K562 (cell line): ENCODE measurements around the gene CHAMP1. TPM values are rescaled to one million over a fixed set of nuclear protein-coding genes. Genes with fewer than 3 reads are reported as not detected.
A peak's percentile ranks its signal among the peaks of the same experiment; 100 is the strongest.

Experiments used
- ATAC-seq: fragments of 200-7000 bp; cut with Tn5 transposase; 3 replicates; pipeline ENCODE4 v1.9.1; 2020; ENCODE audit warnings: moderate library complexity
- BruUV-seq: library from RNA; stranded (reverse); fragments of 400-500 nt; replicated peaks from 2 replicates; lab custom pipeline; 2021; lab: Mats Ljungman, UMichigan
- CTCF ChIA-PET: fragments of 300-600 bp; formaldehyde crosslinking; extraction: SDS; loops from one replicate; lab custom pipeline; 2021; ENCODE audit warnings: low intra/inter-chr PET ratio; lab: Yijun Ruan, JAX
- POLR2A ChIA-PET: fragments of 300-600, 350-650 bp; sonication (Branson Sonifier 250); formaldehyde crosslinking; extraction: SDS; loops from one replicate; lab custom pipeline; 2021; ENCODE audit warnings: antibody characterized with exemption, inconsistent platforms; lab: Yijun Ruan, JAX
- DNase-seq, 4 experiments: peaks; one replicate each; pipeline versions ENCODE4 v3.0.0 to v3.0.0-alpha.2; 2011 to 2018; ENCODE audit warnings: low spot score in 3 of 4, mixed read lengths in 3 of 4; ENCODE audit errors: extremely low read depth in 1 of 4
- FAIRE-seq: peaks from 2 replicates; lab custom pipeline; 2011; peaks lifted over from hg19 to GRCh38; lab: Jason Lieb, UNC
- H2AFZ ChIP-seq: 2 replicates; pipeline ENCODE4 v1.6.0; 2011; ENCODE audit warnings: low read depth, low read length, control low read depth, inconsistent platforms
- H3K27ac ChIP-seq: fragments of 200-600 bp; 3 replicates; pipeline ENCODE4 v1.8.0; 2011; ENCODE audit warnings: low read depth, mild to moderate bottlenecking, control low read depth, inconsistent platforms, low read length, moderate library complexity, mixed read lengths; ENCODE audit errors: extremely low read depth
- H3K27me3 ChIP-seq, 2 experiments: fragments of 300-600 bp in 1 of 2; 2 replicates in 1 of 2; 3 replicates in 1 of 2; pipeline versions ENCODE4 v1.6.0 to v1.8.0; 2011; ENCODE audit warnings: inconsistent platforms in 2 of 2, low read length in 2 of 2, mild to moderate bottlenecking in 1 of 2, mixed read lengths in 1 of 2, moderate library complexity in 1 of 2; ENCODE audit not compliant: control insufficient read depth in 2 of 2, insufficient read depth in 2 of 2
- H3K36me3 ChIP-seq: fragments of 300-600 bp; 3 replicates; pipeline ENCODE4 v1.8.0; 2011; ENCODE audit warnings: mild to moderate bottlenecking, low read length, inconsistent platforms; ENCODE audit not compliant: control insufficient read depth, insufficient read depth
- H3K4me1 ChIP-seq, 2 experiments: fragments of 200-600 bp in 1 of 2; replicated peaks in 1 of 2; 2 replicates in 1 of 2; 3 replicates in 1 of 2; pipeline versions ENCODE4 v1.5.1 to v1.8.0; 2011; ENCODE audit warnings: inconsistent platforms in 2 of 2, low read length in 2 of 2, mild to moderate bottlenecking in 1 of 2, mixed read lengths in 1 of 2, moderate library complexity in 1 of 2; ENCODE audit not compliant: control insufficient read depth in 2 of 2, insufficient read depth in 2 of 2
- H3K4me2 ChIP-seq: 2 replicates; pipeline ENCODE4 v1.6.1; 2011; ENCODE audit warnings: low read length, control low read depth, inconsistent platforms, mixed read lengths; ENCODE audit not compliant: insufficient read depth
- H3K4me3 ChIP-seq: fragments of 200-600 bp; sonication (generic), shearing (Covaris generic); 2 replicates; pipeline ENCODE4 v1.5.1; 2016; ENCODE audit warnings: control low read depth, inconsistent platforms
- H3K79me2 ChIP-seq: fragments of 200-600 bp; 3 replicates; pipeline ENCODE4 v1.8.0; 2011; ENCODE audit warnings: low read length, inconsistent platforms; ENCODE audit not compliant: control insufficient read depth, insufficient read depth
- H3K9ac ChIP-seq, 2 experiments: 2 replicates each; pipeline versions ENCODE4 v1.6.0 to v1.6.1; 2011; ENCODE audit warnings: low read depth in 2 of 2, low read length in 2 of 2, control low read depth in 1 of 2, inconsistent platforms in 1 of 2, mild to moderate bottlenecking in 1 of 2, mixed read lengths in 1 of 2; ENCODE audit not compliant: insufficient read depth in 1 of 2
- H3K9me1 ChIP-seq: one replicate; pipeline ENCODE4 v1.6.0; 2011; ENCODE audit warnings: inconsistent platforms, mild to moderate bottlenecking, low read length, moderate library complexity; ENCODE audit not compliant: control insufficient read depth, insufficient read depth
- H3K9me3 ChIP-seq: replicated peaks from 2 replicates; pipeline ENCODE4 v1.5.1; 2011; ENCODE audit warnings: low read depth, low read length, inconsistent platforms; ENCODE audit not compliant: control insufficient read depth, insufficient read depth
- H4K20me1 ChIP-seq: replicated peaks from 2 replicates; pipeline ENCODE4 v1.6.1; 2011; ENCODE audit warnings: low read length, inconsistent platforms, mixed read lengths; ENCODE audit not compliant: control insufficient read depth, insufficient read depth
- FOXO4 ChIP-seq: fragments of 450-650 bp; formaldehyde crosslinking; IDR thresholded peaks from 2 replicates; pipeline ENCODE4 v1.4.0; 2020; ENCODE audit warnings: mild to moderate bottlenecking, moderate library complexity
- MAX ChIP-seq: sonication (generic); formaldehyde crosslinking; IDR thresholded peaks from 2 replicates; pipeline ENCODE4 v1.9.0; 2022; ENCODE audit warnings: mild to moderate bottlenecking, missing genetic modification reagents
- POLR2A ChIP-seq: fragments of 450-650 bp; conservative IDR thresholded peaks from 2 replicates; pipeline ENCODE4 v1.6.1; 2016
- POLR2AphosphoS2 ChIP-seq: IDR thresholded peaks from 2 replicates; pipeline ENCODE4 v1.6.1; 2012; ENCODE audit warnings: low read length, improper control_type of control experiment
- POLR2B ChIP-seq: fragments of 450-650 bp; IDR thresholded peaks from 2 replicates; pipeline ENCODE4 v1.6.1; 2018; ENCODE audit warnings: low read depth; ENCODE audit not compliant: partially characterized antibody
- POLR2G ChIP-seq: fragments of 200-400 bp; formaldehyde crosslinking; IDR thresholded peaks from 2 replicates; pipeline ENCODE4 v1.6.1; 2017; ENCODE audit warnings: low read depth, mild to moderate bottlenecking, antibody characterized with exemption, low read length, moderate library complexity
- RBFOX2 ChIP-seq: fragments of 200-400 bp; formaldehyde crosslinking; IDR thresholded peaks from 2 replicates; pipeline ENCODE4 v1.6.1; 2017; ENCODE audit warnings: low read depth, mild to moderate bottlenecking, low read length, moderate library complexity
- SUPT5H ChIP-seq: fragments of 450-650 bp; IDR thresholded peaks from 2 replicates; pipeline ENCODE4 v1.6.1; 2016
- WGBS: fragments of 100-300 bp; shearing (Covaris generic); methylation state at CpG from one replicate; pipeline ENCODE4 v1.1.6; 2016; ENCODE audit warnings: low coverage, mixed read lengths; ENCODE audit not compliant: insufficient coverage; ENCODE audit errors: missing lambda C conversion rate; 5-methylcytosine and 5-hydroxymethylcytosine counted together
- in situ Hi-C: fragments of 300-500 bp; cut with MboI; formaldehyde crosslinking; loops from 4 replicates; pipeline ENCODE4 v1.15.0; 2018; ENCODE audit warnings: inconsistent platforms, mixed read lengths
- intact Hi-C: fragments of 100-400 bp; cut with micrococcal nuclease; formaldehyde crosslinking; loops from 2 replicates; pipeline ENCODE4 v1.14.2; 2022
- polyA plus RNA-seq, 8 experiments: library from polyadenylated mRNA; depleted of rRNA in 4 of 8; stranded (reverse) in 5 of 8; unstranded in 3 of 8; fragments of >200 nt; fragmentation: Nextera tagmentation in 2 of 8; fragmentation: Illumina TruSeq in 1 of 8; extraction: Ambion mirVana in 2 of 8; extraction: Trizol in 1 of 8; gene quantifications; 2 replicates each; pipeline versions ENCODE4 v1.2.1 to v1.2.3, GENCODE V29; 2011 to 2014; ENCODE audit warnings: inconsistent platforms in 1 of 8, missing spikeins in 1 of 8
- total RNA-seq, 7 experiments: library from RNA; depleted of rRNA in 6 of 7; stranded (reverse); fragments of >200 nt in 6 of 7; fragmentation: Illumina TruSeq in 2 of 7; extraction: Trizol in 2 of 7; gene quantifications; 2 replicates each; pipeline versions ENCODE4 v1.2.1 to v1.2.3, GENCODE V29; 2011 to 2021; ENCODE audit warnings: low replicate concordance in 1 of 7

The CHAMP1 gene
- total and polyA plus RNA-seq, 9 of the 15 experiments (the other 6 are each of a cell fraction or from before 2014, with no cell fraction given): 0.70 to 40.6 (median 15.3) TPM

GRCh38 chr13:114288157-114288591, 26.1 kb upstream of the CHAMP1 start:
- POLR2A ChIA-PET: interaction anchor here (1.3 kb wide), 1 partner anchor 36 kb away, joined by 4 read pairs; no protein-coding TSS in a partner anchor
- 97% methylated on average over 8 of the region's 8 CpGs for WGBS
- CTCF ChIA-PET: no interaction called here

More at GRCh38 chr13:114288157-114288591, 26.1 kb upstream of the CHAMP1 start:
- Histone ChIP-seq H4K20me1 (no peaks in the 10 kb centered on the region; the same call in 1 of the 2 replicates), H3K27me3 (no peaks in the 10 kb centered on the region), H3K9me1 (no peaks in the 10 kb centered on the region), H3K4me1 (peaks cover 6 to 9% of the 10 kb centered on the region in 2 experiments; a peak in 4 of 5 replicates), H3K4me2 (no peak overlapping the region), H3K9me3 (no peaks in the 10 kb centered on the region), H2AFZ (no peak overlapping the region), H3K27ac (no peak overlapping the region), H3K9ac (peak overlapping the region in 1 of 2 experiments; percentile 72; a peak in 1 of 4 replicates), H3K4me3 (no peak overlapping the region), H3K79me2 (peaks cover 43% of the 10 kb centered on the region), H3K36me3 (peaks cover 93% of the 10 kb centered on the region)
- ATAC-seq (peak; percentile 16; the same call in 1 of the 3 replicates), FAIRE-seq (no peak), DNase-seq (no peak)
- in situ Hi-C loops: no loop called here
- no TSS peak for BruUV-seq
- TF ChIP-seq MAX (CRISPR knock-in tag) (no peak), POLR2G (peak; percentile 52), RBFOX2 (peak; percentile 46; the same call in 1 of the 2 replicates), FOXO4 (CRISPR knock-in tag) (no peak), SUPT5H (peak; percentile 65), POLR2A (peak; percentile 58), POLR2AphosphoS2 (0 out of 2 replicates have a peak, but pooled peaks have one; percentile 55), POLR2B (peak; percentile 37)
- intact Hi-C loops: no loop called here
